DMS153 (cell line): ENCODE data around the gene FGFR2.

Experiments used
- DNase-seq: peaks from one replicate; lab custom pipeline; 2025; lab: John Stamatoyannopoulos, UW

Gene FGFR2

DNA sequence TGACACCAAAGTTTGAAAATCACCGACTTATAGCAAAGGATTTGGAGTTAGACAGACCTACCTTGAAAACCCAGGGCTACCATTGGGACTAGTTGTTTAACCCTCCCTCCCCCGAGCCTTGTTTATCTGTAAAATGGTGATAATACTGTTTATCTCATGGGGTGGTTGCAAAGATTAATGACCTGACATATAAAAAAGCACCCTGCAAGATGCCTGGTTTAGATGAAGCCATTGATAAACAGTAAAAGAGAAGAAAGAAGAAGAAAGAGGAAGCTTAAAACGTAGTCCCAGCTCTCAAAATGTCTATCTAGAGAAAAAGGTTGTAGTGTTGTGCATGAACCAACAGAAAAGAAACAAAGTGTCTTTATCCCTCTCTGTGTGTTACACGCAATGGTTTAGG is 145.7 kb downstream of the FGFR2 start:
- DNase-seq = no peak

GRCh38 chr10:121450247-121450646 is 148.0 kb downstream of the FGFR2 start:
- no peak for DNase-seq

GRCh38 chr10:121449482-121449924 is 148.7 kb downstream of the FGFR2 start:
- no peak for DNase-seq

DNA sequence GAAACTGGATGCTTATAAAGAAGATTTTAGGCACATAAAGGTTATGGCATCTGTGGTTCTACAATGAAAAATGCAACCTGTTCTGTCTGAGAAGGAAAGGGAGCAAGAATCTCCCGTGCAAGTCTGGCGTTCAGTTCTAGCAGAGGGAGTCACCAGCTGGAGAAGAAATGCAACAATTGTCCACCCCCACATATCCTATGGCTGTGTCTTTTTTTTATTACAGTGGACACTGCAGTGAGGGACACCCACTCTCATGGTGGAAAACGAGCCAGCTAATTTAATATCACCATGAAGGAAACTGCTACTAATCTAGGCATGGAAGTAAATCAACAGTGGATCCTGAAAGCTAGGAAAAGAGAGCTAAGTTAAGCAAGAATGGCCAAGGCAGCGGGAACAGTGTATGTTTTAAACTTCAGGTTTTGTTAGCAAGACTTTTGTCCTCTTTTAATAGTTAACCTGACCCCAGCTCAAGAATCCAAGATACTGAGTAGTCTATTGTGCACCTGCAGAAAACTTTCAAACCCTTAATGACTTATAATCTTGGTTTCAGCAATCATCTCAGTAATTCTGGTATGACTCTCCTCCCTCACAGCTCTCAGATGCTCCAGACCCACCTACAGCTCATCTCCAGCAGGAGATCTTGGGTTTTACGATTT is 149.3 kb downstream of the FGFR2 start:
- no peak for DNase-seq

DNA sequence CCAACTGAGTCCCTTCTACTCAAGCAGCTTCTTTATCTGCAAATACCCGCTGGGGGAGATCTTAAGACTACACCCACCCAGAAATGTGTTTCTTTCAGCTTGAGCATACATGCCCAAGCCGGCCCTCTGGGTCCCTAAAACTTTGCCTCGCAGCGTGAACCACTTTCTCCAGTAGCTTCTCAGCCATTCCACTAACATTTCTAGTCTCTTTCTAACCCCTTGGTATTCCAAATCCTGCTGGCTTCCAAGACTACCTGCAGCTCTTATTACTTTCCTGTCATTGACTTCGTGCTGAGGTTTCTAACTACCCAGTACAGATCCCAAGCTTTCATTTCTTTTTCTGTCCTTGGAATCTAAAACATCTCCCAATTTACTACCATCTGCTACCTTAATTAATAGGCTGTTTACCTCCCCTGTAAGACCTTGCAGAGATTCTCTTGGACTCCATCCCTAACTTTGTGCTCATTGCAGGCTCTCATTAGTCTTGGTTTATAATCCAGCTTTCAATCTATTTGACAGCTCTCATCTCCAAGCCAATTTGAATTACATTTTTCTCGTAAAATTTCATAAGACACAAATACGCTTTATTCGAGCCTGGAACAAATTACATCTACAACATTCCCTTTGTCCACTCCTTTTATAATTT is 153.6 kb downstream of the FGFR2 start:
- no peak for DNase-seq

DNA sequence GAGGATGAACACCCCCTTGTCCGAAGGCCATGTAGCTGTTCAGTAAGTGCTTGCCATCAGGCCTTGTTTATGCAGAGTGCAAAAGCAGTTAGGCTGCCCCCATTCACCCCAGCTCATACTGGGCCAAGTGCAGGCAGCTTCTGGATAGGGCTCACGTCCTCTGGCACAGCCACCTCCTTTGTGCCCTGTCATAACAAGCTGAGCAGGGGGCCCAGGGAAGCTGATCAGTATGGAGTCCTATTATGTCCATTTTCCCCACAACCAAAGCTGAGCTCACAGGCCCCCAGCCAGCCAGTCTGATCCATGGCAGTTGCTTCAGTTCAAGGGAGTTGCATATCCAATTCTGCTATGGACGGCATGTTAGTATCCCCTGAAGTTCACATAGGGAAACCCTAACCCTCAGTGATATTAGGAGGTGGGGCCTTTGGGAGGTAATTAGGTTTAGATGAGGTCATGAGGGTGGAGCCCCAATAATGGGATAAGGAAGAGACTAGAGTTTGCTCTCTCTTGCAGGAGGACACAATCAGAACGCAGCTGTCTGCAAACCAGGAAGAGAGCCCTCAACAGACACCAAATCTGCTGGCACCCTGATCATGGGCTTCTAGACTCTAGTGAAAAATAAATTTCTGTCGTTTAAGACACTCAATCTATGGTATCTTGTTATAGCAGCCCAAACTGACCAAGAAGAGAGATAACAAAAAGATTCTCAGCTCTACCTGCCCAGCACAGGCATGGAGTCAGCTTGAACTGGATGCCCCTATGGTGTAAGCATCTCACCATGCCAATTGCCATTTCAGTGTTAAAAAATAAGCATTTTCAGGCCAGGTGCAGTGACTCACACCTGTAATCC is 155.9 kb downstream of the FGFR2 start:
- DNase-seq = no peak

- no peak for DNase-seq
These were observed 157.8 kb downstream of the FGFR2 start for GRCh38 chr10:121440461-121440860.

GRCh38 chr10:121438333-121438732 is 159.9 kb downstream of the FGFR2 start:
- DNase-seq = no peak

DNA sequence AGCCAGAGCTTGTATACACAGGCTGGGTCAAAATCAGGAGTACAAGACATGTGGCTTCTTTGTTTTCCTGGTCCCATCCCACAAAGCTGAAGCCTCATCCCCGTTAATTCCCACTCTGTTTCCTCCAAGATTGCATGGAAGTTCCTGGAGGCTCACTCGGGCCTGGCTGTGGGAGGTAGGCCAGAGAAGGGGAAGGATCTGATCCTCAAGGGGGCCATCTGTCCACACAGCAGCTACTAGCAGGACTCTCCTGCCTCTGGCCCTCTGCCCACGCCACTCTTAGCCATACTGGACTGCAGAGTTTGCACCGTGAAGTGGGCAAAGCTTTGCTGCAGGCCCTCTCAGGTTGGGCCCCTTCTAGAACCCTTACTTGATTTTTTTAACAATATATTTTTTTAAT is 160.6 kb downstream of the FGFR2 start:
- DNase-seq = no peak

DNA sequence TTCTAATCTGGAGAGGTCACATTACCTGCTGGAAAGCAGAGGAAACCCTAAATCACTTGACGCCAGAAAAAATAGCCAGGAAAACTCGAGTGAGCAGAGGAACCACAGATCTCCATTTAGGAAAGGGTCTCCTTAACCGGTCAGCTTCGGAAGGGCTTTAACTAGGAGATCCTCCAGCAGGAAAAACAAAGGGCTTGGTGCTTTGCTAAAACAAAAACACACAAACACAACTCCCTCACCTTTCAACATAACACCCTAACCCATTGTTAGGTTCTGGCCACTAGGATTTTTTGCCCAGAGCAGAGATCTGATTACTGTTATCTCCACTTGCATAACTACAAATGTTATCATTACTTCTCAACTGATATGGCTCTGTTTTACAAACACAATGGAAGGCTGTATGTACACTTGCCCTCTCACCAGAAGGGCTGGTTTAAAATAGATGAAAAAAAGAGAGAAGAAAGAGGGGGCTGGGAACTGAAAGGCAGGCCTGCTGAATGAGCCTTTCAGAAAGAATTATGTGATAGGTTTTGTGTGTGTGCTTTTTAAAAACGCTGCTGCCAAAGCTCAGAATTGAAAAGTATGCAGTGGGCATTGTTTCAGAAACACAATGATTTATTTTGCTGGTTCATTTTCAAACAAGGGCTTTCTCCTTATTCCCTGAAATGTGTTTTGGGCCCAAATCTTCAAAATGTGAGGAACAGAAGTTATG is 161.5 kb downstream of the FGFR2 start:
- DNase-seq = no peak

GRCh38 chr10:121436281-121436629 is 162.0 kb downstream of the FGFR2 start:
- DNase-seq = no peak

DNA sequence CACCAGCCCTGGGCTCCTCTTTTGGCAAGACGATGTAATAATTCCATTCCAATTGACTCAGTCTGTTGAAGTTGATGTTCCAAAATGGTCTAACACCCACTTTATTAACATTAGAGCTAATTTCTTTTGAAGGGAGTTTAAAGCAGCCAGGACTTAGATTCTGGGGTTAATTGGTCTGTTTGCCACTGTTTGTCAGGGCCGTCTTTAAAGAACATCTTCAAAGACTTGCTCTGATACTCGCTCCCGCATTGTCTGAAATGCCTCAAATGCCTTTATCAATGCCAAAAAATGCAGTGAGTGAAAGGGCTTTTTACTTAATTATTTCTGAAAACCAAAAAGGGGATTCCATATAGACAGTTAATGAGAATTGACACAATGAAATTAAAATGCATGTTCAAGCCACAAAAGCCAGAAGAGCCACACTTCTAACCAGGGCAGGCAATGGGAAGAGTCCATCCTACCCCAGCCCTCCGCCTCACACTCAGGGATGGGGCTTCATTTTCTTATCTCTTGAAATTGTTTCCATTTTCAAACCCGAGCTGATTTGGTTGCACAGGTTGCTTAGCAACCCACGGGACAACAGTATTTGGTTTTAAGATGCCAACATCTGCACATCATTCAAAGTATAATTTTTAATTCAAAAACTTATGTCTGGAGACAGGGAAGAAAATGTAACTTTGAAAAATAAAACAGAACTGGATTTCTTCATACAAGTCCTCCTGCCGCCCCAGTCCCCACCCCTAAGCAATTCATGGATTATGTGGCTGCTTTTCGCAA is 163.0 kb downstream of the FGFR2 start:
- DNase-seq = no peak

- DNase-seq = no peak
These were observed 164.3 kb downstream of the FGFR2 start for GRCh38 chr10:121433965-121434364.

GRCh38 chr10:121428867-121429266 is 169.4 kb downstream of the FGFR2 start:
- DNase-seq = no peak
